Measurements from ENCODE around the gene C12orf42. TPM values are rescaled to one million over a fixed set of nuclear protein-coding genes. Genes with fewer than 3 reads are reported as not detected.
A peak's percentile ranks its signal among the peaks of the same experiment; 100 is the strongest.

The C12orf42 gene
- total RNA-seq, 1 experiment from 2014 or later: not detected

GRCh38 chr12:103505371-103506236 is 9.8 kb upstream of the C12orf42 start:
- DNase-seq: no peak
- no peaks in the 10 kb centered on the region for H3K27me3 ChIP-seq
- H3K4me1 ChIP-seq: no peaks in the 10 kb centered on the region
- no peak overlapping the region for H3K4me3 ChIP-seq
- no peaks in the 10 kb centered on the region for H3K9me3 ChIP-seq (replicated peaks)
- no peak overlapping the region for H3K27ac ChIP-seq
- H3K36me3 ChIP-seq: no peaks in the 10 kb centered on the region

DNA sequence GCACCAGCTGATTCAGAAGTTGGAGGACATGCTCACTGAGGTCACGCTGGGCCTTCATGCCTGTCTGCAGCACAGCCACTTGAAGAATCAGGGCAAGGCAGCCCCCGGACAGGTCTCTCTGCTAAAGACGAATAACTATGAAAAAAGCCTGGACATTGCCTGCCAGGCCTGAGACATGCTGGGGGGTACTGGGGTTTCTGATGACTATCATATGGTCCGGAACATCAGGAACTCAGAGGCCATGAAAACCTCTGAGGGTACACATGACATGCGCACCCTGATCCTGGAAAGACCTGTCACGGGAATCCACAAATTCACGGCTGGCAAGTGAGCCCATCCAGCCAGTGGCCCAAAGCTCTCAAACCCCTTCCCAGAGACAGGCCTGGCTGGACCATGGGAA is 8.8 kb upstream of the C12orf42 start:
- Histone ChIP-seq H3K27ac (no peak overlapping the region), H3K4me3 (no peak overlapping the region), H3K36me3 (no peaks in the 10 kb centered on the region), H3K4me1 (no peaks in the 10 kb centered on the region), H3K27me3 (no peaks in the 10 kb centered on the region), H3K9me3 (replicated peaks) (no peaks in the 10 kb centered on the region)
- DNase-seq: no peak

DNA sequence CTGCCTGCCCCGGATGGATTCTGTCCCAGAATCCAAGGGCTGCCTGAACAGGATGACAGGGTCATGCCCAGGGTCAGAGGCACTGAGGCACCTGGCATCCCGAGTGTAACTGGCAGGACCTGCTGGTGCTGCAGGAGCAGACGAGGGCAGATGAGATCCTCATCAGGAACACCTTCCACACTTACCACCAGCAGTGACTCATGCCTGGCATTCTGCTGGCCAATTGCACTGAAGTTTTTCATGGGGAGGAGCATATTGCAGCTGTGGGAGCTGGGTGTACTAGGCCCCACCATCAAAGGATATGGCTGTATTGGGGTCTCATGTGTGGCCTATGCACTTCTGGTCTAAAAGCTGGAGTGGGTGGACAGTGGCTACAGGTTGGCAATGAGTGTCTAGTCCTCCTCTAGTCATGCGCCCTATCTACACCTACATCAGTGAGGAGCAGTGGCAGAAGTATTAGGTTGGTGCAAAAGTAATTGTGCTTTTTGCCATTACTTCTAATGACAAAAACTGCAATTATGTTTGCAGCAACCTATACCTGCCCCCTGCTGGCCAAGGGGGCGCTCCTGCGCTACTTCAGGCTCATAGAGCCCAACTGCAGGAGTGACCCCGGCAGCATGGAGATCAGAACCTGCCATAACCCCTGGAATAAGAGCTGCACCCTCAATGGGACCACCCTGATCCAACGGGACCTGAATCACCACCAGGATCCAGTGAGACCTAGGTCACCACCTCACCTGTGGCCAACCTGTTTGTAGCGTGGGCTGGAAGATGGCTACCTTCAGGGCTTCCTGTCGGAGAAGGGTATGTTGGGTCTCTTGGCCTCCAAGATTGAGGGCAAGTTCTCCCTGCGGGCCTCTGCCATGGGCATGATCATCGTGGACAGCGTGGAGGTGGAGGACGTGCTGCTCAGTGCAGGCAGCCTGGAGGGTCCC is 8.0 kb upstream of the C12orf42 start:
- Histone ChIP-seq H3K27ac (no peak overlapping the region), H3K9me3 (replicated peaks) (no peaks in the 10 kb centered on the region), H3K4me3 (no peak overlapping the region), H3K4me1 (no peaks in the 10 kb centered on the region), H3K27me3 (no peaks in the 10 kb centered on the region), H3K36me3 (no peaks in the 10 kb centered on the region)
- DNase-seq: peak in 1 of 2 experiments; percentile 22

DNA sequence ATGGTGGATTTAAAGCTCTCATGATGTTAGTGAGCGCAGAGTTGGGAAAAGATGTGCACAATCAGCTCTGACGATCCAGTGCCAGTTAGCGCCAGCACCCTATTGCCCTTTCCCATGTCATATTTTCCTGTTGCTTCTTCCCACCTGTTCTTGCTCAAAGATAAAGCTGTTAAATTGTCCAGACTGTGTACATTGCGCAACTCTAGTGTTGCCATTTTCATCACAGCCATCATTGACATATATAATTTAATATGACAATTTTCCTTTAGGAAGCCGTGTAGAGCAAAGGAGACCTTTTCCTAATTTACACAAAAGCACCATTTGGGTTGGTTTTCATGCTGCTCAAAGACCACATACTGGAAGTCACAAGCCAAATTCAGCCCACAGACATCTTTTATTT is 5.7 kb upstream of the C12orf42 start:
- no peak overlapping the region for H3K27ac ChIP-seq
- DNase-seq: no peak

DNA sequence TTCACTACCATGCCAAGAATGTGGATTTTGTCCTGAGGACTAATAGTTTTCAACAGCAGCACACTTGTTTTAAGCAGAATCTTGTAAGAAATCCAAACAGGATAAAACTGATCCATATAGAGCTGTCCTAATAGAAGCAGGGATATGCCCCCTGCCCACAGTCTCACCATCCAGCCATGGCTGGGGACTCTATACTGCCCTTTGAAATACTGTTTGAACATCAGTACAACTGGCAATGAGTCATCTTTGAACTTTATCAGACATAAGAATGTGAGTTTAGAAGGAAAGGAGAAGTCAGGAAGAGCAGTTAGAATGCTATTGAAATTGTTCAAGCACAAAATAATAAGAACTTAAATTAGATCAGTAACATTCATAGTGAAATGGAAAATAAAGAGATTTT is 3.8 kb upstream of the C12orf42 start:
- no peaks in the 10 kb centered on the region for H3K4me1 ChIP-seq
- no peaks in the 10 kb centered on the region for H3K27me3 ChIP-seq
- H3K27ac ChIP-seq: no peak overlapping the region
- no peak overlapping the region for H3K4me3 ChIP-seq
- DNase-seq: no peak
- H3K9me3 ChIP-seq (replicated peaks): no peaks in the 10 kb centered on the region
- H3K36me3 ChIP-seq: no peaks in the 10 kb centered on the region

More for the DNA sequence above, 5.7 kb upstream of the C12orf42 start:
- Histone ChIP-seq H3K4me3 (no peak overlapping the region), H3K9me3 (replicated peaks) (no peaks in the 10 kb centered on the region), H3K27me3 (no peaks in the 10 kb centered on the region), H3K4me1 (no peaks in the 10 kb centered on the region), H3K36me3 (no peaks in the 10 kb centered on the region)

DNA sequence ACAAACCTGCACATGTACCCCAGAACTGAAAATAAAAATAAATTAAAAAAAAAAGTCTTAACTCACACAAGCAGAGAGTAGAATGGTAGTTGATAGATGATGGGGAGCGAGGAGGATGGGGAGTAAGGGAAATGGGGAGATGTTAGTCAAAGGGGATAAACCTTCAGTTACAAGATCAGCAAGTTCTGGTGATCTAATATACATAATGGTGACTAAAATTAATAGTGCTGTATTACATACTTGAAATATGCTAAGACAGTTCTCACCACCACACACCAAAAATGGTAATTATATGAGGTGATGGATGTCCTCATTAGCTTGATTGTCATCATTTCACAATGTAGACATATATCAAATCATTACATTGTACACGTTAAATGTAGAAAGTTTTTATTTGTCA is 3.2 kb upstream of the C12orf42 start:
- H3K9me3 ChIP-seq (replicated peaks): no peaks in the 10 kb centered on the region
- no peaks in the 10 kb centered on the region for H3K4me1 ChIP-seq
- no peak overlapping the region for H3K27ac ChIP-seq
- H3K27me3 ChIP-seq: no peaks in the 10 kb centered on the region
- H3K36me3 ChIP-seq: no peaks in the 10 kb centered on the region
- DNase-seq: no peak
- no peak overlapping the region for H3K4me3 ChIP-seq

- Histone ChIP-seq H3K4me1 (no peaks in the 10 kb centered on the region), H3K9me3 (replicated peaks) (no peaks in the 10 kb centered on the region), H3K36me3 (no peaks in the 10 kb centered on the region), H3K4me3 (no peak overlapping the region), H3K27ac (no peak overlapping the region), H3K27me3 (no peaks in the 10 kb centered on the region)
- DNase-seq: no peak
Observed at GRCh38 chr12:103494734-103495468, 867 bp downstream of the C12orf42 start.

DNA sequence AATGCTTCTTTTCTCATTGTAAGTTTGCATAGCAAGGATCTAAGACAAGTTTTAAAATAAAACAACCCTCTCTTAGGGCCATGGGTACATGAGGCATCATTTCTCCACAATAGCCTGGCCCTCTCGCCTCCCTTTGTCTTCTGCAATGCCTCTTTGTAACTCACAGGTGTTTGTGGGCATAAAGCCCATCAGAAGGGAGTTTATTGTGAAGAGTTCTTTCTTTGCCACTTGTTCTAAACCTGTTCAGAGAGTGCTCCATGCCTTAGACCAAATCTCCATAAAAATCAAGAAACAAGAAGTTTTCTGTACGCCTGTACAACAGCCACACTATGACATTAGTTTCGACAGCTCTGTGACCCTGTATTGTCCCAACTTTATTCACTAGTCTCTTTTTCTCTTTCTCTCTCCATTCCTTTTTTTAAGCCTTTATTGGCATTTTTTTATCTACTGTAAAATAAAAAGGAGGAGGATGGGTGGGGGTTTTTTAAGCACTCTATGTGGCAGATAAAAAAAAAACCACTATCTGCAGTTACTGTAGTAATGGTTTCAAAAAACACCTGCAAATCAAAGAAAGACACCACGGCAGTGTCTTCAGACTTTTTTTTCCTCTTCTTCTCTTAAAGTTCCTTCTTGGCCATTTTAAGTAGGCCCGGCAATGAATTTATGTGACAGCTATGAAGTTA is 1.6 kb downstream of the C12orf42 start:
- H3K36me3 ChIP-seq: no peaks in the 10 kb centered on the region
- no peak overlapping the region for H3K4me3 ChIP-seq
- H3K4me1 ChIP-seq: no peaks in the 10 kb centered on the region
- no peaks in the 10 kb centered on the region for H3K9me3 ChIP-seq (replicated peaks)
- no peak for DNase-seq
- no peaks in the 10 kb centered on the region for H3K27me3 ChIP-seq
- no peak overlapping the region for H3K27ac ChIP-seq

GRCh38 chr12:103493199-103493598 is 2.6 kb downstream of the C12orf42 start:
- H3K27me3 ChIP-seq: no peaks in the 10 kb centered on the region
- H3K4me1 ChIP-seq: no peaks in the 10 kb centered on the region
- no peak for DNase-seq
- H3K36me3 ChIP-seq: no peaks in the 10 kb centered on the region
- no peak overlapping the region for H3K4me3 ChIP-seq
- no peak overlapping the region for H3K27ac ChIP-seq
- no peaks in the 10 kb centered on the region for H3K9me3 ChIP-seq (replicated peaks)

DNA sequence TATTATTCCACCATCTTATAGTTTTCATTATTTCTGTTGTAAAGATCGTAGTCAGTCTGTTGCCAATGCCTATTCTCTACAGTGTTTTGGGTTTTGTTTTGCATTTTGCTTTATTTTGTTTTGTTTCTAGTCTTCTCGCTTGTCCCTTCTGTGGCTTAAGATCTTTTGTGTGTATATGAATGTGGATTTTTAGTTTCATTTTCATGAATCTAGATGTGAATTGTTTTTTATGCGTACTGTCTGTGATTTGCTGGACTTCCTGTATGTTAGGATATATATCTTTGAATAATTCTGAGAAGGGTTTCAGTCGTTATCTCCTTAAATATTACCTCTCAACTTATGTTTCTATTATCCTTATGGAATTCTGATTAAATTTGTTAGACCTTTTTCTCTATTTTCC is 13.4 kb downstream of the C12orf42 start:
- no peaks in the 10 kb centered on the region for H3K36me3 ChIP-seq

GRCh38 chr12:103475073-103475472 is 20.7 kb downstream of the C12orf42 start:
- Histone ChIP-seq H3K27me3 (no peaks in the 10 kb centered on the region), H3K4me1 (no peaks in the 10 kb centered on the region), H3K9me3 (replicated peaks) (no peaks in the 10 kb centered on the region), H3K4me3 (no peak overlapping the region), H3K36me3 (no peaks in the 10 kb centered on the region), H3K27ac (no peak overlapping the region)
- DNase-seq: no peak

More for the DNA sequence above, 13.4 kb downstream of the C12orf42 start:
- H3K27ac ChIP-seq: no peak overlapping the region
- no peaks in the 10 kb centered on the region for H3K9me3 ChIP-seq (replicated peaks)
- no peak overlapping the region for H3K4me3 ChIP-seq
- no peaks in the 10 kb centered on the region for H3K27me3 ChIP-seq
- no peaks in the 10 kb centered on the region for H3K4me1 ChIP-seq
- no peak for DNase-seq

GRCh38 chr12:103470664-103471063 is 25.1 kb downstream of the C12orf42 start:
- Histone ChIP-seq H3K9me3 (replicated peaks) (no peaks in the 10 kb centered on the region), H3K4me3 (no peak overlapping the region), H3K4me1 (no peaks in the 10 kb centered on the region), H3K27ac (no peak overlapping the region), H3K36me3 (no peaks in the 10 kb centered on the region), H3K27me3 (0 out of 2 replicates have a peak, but pooled peaks cover 4% of the 10 kb centered on the region)
- no peak for DNase-seq

DNA sequence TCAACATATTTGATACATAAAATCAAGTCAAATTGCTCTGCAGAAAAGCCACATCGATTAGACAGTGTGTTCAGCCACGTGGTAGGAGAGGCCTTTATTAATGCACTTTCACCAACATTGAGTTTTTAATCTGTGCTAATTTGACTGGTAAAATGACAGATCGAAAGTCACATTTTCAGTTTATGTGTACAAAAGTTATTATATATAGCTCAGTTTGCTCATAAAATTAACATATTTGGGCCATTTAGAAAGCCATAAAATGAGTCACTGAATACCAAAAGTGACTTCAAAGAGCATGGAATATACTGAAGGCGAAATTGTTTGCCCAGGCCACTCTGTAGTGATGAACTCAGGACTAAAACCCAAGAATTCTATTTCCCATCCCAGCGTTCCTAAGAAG is 26.0 kb downstream of the C12orf42 start:
- H3K27me3 ChIP-seq: 0 out of 2 replicates have a peak, but pooled peaks cover 4% of the 10 kb centered on the region
- DNase-seq: no peak
- no peak overlapping the region for H3K4me3 ChIP-seq
- H3K27ac ChIP-seq: no peak overlapping the region
- H3K36me3 ChIP-seq: no peaks in the 10 kb centered on the region
- H3K4me1 ChIP-seq: no peaks in the 10 kb centered on the region
- no peaks in the 10 kb centered on the region for H3K9me3 ChIP-seq (replicated peaks)

DNA sequence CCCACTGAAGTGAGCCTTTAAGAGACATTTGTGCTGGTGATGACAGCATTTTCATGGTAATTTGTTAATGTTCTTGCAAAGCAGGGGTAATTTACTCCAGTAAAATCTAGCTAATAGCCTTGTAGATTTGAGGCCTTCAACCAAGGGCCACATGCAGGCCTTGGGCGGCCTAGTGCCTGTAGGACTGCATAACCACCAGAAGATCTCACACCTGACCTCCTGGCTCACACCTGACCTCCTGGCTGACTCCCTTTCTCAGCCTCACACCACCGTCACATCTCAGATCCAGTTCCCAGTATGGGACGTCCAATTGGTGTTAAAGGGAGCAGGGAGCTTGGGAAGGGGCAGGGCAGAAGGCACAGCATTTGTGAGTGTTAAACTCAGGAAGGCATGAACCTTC is 26.9 kb downstream of the C12orf42 start:
- H3K4me1 ChIP-seq: no peaks in the 10 kb centered on the region
- H3K36me3 ChIP-seq: no peaks in the 10 kb centered on the region

More for the DNA sequence above, 26.9 kb downstream of the C12orf42 start:
- Histone ChIP-seq H3K4me3 (no peak overlapping the region), H3K27ac (no peak overlapping the region), H3K9me3 (replicated peaks) (no peaks in the 10 kb centered on the region), H3K27me3 (0 out of 2 replicates have a peak, but pooled peaks cover 4% of the 10 kb centered on the region)
- no peak for DNase-seq
